ENCODE results near the gene DPP10.
"Not testable (repeated sequence)": the region's sequence is repeated elsewhere in the genome, so short reads cannot be mapped to it uniquely, and the experiment has no call there.

Gene DPP10

DNA sequence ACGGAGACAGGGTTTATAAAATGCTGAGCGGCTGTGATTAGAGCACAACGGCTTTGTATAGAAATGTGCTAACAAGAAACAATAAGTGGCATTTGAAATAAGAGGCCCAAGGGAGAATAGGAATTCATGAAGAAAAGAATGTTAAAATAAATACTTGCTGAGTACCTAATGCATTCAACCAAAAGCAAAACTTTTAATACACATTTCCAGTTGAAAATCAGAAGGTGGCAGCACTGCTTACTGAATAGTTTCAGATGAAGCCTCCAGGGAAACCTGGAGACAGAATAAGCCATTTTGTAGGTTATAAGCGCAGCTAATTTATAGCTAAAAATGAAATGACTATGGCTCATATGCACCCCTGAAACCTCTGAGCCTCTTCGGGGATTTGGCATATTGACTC, 286.6 kb downstream of the DPP10 start:
- no peak for DNase-seq

DNA sequence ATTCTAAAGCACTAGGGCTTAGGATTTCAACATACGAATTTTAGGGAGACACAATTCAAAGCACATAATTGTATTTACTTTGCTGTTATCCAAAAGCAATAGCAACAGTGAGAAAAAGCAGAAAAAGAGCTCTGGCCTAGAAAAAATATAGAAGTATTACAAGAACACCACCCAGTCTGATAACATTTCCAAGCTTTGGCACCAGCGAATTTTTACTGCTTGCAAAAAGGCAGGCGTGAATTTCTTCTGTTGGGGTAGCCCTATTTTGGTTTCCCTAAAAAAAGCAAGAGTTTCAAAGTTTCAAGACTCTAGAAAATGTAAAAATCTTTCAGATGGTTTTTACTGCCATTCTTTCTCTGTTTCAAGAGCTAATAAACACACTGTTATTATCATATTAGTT, 292.7 kb downstream of the DPP10 start:
- no peak for DNase-seq

DNA sequence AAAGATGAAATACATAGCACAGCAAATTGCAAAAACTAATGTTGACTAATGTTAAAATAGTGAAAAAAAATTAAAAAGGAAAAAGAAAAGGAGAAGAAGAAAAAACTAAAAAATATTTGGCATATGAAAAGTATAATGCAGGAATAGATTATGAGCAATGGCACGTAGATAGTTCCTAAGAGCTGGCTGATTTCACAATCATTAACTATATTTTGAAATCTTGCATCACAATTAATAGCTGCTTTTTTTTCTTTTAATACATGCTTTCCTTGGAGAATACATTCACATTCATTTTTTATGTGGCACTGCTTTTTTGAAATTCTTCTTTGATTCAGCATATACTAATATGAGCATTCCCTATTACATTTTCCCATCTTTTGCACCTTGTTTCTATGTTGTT, 299.8 kb downstream of the DPP10 start:
- no peak for DNase-seq

DNA sequence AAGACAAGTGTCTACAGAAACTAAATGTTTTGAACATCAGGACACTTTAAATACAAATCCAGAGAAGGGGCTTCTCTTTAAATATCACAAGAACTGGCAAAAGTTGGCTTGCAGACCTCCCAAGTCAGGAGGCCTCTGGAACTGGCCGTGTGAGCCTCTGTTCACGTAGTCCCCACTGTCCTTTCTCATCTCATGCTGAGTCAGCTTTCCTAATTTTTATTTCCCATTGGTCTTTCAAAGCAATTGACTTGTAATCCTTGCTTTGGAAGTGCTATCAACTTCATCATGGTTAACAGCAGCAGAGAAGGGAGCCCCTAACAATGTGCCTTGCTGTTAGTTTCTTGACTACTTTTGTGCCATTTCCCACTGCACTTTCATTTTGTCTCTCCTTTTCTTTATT, 303.3 kb downstream of the DPP10 start:
- no peak for DNase-seq

DNA sequence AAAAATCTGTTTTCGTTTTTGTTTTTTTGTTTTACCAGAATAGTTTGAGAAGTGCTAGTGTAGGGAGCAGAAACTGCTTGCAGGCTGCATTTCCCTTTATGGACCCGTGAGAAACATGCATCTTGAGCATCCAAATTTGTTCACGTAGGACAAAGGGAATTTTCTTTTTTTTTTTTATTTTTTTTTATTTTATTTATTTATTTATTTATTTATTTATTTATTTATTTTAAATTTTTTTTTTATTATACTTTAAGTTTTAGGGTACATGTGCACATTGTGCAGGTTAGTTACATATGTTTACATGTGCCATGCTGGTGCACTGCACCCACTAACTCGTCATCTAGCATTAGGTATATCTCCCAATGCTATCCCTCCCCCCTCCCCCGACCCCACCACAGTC, 305.7 kb downstream of the DPP10 start:
- not testable (repeated sequence) for DNase-seq

DNA sequence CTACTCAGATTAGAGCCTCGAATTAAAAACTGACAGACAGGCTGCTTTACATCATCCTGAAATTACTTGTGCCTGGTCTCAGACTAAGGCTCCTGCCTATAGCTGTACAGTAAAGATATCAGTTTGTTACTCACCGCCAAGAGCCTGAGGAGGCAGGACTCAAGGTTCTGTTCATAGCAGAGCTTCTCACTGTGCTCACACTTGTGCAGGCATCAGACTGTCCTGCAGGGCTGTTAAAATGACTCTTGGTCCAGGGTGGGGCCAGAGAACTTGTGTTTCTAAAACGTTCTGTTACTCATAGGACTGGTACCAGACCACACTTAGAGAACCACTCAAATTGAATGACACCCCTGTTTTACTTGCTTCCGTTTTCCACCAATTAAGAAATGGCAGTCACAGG, 310.0 kb downstream of the DPP10 start:
- DNase-seq: no peak

DNA sequence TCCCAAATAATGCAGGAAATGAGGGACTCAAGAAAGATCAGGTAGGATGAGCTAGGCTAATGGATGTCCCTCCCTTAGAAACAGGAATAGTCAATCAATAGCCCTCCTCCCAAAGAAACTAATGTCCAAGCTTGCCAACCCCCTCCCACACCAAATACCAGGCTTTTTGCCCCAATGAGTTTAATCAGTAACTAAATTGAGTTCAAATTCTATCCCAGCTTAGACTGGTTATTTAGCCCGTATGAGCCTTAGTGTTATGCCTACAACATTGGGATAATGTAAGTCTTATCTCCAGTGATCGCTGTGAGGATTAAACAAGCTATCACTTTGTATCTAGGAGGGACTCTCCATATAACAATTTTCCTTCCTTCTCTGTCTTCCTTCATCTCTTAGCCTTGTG, 310.7 kb downstream of the DPP10 start:
- no peak for DNase-seq

DNA sequence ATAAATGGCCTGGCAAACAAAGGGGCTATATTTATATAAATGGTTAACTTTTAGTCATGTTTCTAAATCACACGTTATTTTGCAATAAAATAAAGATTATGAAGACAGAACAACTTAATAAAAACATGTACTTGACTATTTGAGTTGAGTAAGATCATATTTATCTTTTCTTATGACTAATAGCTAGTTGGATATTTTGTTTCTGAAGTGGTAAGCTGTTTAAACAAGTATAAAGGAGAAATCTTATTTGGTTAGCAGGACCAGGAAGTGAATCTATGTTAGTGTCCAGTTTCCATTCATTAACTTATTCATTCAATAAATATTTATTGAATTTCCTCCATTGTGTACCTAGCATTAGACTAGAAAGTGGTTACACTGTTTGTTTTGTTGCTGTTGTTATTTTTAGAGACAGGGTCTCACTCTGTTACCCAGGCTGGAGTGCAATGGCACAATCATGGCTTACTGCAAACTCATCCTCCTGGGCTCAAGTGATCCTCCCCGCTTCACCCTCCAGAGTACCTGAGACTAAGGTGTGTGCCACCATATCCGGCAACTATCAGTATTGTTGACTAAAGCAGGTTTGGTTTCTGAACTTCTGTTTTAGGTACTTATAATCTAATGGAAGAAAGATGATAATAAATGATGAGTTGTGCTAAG, 312.6 kb downstream of the DPP10 start:
- no peak for DNase-seq

DNA sequence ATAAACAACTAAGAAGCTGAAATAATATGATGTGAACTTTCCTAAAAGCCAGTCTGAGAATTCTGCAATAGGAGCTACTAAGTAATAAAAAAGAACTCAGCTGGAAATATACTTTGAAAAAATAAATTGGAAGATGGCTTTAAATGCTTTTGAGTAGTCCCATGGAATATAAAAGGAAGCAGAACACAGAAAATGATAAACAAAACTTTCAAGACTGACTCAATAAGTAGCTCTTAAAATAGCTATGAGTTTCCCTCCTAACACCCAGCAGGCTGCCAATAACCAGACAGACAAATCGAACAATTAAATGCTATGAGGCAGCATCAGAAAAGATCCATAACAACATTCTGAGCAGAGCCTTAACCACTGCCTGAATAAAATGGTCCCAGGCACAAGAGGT, 319.9 kb downstream of the DPP10 start:
- DNase-seq: no peak

DNA sequence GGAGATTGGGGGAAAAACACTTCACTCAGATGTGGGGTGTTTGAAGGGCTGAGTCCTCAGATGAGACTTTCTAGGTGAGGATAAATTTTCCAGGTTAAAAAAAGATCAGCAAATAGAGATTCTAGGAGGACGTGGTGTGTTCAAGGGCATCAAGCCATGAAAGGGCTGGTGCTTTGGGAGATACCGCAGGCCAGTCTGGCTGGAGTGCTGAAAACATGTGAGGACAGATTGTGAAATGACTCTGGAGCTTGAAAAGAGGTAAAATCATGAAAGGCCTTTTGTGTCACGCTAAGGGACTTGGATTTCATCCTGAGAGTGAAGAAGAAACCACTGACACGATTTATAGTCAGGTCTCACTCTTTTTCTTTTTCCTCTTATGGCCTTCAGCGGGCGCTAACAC, 320.5 kb downstream of the DPP10 start:
- no peak for DNase-seq

DNA sequence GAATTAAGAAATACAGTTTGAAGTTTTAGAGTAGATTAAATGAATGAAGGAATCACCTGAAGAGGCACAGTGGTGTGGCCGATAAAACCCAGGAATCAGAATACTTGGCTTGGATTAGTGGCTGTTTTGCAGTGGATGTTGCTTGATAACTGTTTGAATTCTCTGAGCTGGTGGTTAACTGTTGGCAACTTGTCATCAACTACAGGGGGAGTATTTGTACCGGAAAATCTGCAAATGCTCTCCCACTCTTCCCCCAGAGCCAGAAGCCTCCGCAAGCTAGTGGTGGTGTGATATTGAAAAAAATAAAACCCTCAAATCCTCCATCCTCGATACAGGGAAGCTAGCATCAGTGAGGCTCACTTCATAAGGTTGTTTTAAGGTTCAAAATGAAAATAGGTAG, 326.7 kb downstream of the DPP10 start:
- no peak for DNase-seq

DNA sequence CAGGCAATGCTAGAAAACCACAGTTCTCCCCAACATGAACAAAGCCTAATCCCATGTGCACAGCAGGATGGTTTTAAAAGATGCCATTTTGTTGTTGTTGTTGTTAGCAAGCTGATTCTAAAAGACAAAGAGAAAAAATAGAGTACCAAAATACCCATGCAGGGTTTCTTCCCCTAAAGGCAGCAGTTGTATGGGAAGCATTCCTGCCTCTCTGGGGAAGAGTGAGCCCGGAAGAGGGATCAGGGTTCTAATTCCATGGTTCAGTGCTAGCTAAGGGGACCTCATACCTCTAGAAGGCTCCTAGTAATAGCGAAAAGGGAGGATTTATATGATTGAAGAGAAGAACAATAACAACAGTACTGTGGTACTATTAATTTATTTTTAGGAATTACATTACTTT, 327.6 kb downstream of the DPP10 start:
- DNase-seq: no peak

DNA sequence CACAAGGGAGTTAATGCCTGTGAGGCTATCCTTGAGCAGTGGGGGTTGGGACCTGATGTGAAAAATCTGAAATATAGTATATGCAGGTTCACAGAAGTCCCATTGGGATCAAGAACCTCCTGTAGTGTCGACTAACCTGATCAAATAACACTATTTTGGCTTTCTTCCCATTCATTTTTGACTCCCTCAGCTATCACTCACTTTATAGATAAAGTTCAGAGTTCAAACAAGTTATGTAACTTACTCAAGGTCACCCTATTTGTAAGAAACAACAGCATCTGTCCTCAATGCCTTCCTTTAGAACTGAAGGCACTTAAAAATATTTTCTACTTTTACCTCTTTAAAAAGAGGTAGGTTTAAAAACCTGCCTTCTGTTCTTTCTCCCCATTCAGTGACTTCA, 341.6 kb downstream of the DPP10 start:
- DNase-seq: no peak

DNA sequence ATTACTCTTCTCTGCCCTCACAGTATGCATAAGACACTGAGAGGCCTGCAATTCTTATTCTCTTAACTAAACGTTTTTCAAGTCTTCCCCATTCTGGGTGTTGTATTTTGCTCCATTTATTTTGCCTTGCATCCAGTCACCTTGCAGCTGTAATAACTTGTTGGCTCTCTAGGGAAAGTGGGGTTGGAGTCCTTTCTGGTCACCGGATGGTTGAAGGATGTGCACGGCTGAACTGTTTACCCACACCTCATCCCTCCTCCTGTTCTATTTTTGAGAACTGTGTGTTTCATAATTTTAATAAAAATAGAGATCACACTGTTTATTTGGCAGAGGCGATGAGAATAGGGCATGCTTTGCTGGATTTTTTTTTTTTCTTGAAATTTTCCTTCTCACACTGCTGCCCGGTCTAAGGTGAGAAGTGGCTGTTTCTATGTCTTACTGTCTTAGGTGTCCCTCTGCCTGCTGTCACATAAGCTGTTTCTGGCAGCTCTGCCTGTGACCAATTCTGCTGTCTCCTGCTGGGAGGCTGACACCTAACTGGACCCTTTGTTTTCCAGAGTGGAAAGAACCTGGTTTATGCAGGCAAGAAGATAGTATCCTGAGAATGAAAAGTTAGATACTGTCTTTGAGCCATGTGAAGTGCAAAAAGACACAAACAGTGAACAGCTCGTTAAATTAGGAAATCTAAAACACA, 342.6 kb downstream of the DPP10 start:
- no peak for DNase-seq

DNA sequence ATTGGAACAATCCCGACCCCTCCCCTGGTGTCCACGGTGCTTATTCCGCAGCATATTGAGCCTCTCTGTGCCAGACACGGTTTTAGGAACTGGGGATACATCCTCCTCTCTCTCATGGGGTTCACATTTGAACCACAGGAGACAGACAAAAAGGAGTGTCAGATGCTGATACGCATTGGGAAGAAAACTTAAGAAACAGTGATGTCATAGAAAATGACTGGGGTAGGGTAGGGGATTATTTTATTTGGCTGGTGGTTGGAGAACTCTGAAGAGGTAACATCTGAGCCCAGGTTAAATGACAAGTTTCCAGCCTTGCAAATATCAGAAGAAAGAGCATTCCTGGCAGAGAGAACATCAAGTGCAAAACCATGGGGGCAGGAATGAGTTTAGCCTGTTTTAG, 344.5 kb downstream of the DPP10 start:
- DNase-seq: no peak

DNA sequence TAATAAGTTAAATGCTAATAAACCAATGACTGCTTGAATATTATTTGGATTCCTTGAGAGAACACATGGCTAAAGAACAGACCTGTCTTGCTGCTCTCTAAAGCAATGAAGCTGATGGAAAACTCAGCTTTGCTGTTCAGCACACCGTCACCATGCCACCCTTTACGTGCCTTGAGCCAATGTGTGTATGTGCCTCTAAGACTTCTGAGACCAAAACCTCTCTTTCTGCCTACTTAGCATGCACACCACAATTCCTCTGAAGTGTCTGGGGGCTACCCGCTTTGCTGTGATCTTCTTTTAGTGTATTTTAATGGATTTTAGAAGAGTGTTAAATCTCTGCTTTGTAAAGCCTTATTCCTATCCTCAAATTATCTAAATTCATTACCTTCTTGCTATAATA, 345.0 kb downstream of the DPP10 start:
- DNase-seq: no peak

DNA sequence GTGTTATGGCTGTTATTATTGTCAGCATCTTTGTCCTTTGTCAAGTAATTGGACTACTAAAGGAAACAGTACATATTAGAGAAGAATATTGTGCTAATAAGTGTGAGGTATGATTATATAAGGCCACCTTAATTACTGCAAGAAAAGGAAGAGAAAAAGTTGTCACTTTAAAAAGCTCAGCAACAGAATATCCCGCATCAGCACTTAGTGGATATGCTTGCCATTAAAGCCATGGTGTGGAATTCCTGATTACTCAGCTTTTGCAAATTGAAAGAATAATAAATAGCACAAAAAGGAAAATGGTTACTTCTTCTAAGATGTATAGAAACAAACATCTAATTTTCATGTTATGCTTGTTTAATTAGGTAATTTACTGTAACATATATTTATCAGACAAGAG, 347.5 kb downstream of the DPP10 start:
- DNase-seq: no peak

DNA sequence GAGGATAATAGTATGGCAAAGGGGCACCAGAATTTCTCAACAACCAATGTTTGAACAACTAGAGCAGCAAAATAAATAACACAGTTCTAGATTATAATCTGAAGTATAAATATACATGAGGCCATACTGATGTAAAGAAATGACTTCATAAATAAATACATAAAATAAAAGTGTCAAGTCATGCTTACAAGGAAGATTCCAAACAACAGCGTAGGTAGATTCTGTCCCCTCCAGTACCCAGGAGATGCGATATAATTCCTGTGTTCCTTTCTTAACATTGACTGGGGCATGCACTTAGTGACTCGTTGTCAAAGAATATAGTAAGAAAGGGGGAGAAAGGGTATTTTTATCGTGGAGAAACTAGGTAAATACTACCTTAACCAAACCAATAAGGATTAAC, 355.1 kb downstream of the DPP10 start:
- no peak for DNase-seq

DNA sequence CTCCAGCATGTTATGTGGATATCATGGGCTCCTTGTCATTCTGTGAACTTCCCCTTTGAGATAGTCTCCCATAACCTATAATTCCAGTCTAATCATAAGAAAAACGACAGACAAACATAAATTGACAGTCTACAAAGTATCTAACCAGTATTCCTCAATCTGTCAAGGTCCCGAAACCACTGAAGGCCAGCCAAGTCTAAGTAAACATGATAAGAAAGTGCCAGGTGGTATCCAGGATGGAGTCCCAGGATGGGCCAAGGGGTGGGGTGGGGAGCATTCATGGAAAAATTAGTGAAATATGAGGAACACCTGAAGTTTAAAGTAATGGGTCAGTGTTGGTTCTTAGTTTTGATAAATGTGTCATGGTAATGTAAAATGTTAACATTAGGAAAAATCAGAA, 355.5 kb downstream of the DPP10 start:
- DNase-seq: no peak

DNA sequence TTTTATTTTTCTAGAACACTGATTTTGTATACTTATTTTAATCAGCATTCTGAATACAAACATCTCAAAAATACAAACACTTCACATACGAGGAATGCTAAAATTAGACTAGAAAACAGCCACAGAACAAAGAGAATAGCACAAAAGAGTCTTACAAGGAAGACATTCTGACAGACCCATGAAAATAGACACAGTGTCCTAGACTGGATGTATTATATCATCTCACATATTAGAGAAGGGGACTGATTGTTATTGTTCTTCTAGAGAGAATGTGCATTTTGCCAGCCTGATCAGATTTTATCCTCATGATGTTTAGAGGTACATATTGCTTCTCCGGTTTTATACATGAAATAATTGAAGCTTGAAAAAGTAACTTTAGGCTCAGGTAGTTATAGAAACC, 357.9 kb downstream of the DPP10 start:
- DNase-seq: no peak

DNA sequence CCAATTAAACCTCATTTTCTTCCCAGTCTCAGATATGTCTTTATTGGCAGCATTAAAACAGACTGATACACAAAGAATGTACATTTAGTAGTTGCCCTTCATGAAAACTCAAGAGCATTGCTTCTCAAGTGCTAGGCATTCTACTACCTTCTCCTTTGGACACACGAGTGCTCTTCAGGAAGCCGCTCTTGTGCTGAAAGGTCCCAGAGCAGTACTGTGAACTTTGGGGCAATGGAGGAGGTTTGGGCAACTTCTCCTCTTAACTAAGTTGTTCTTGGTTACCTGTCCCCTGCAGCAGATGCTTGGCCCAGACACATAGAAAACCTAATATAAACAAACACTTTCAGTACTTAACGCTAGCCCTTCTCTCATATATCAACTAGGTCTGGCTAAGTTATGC, 362.8 kb downstream of the DPP10 start:
- no peak for DNase-seq

DNA sequence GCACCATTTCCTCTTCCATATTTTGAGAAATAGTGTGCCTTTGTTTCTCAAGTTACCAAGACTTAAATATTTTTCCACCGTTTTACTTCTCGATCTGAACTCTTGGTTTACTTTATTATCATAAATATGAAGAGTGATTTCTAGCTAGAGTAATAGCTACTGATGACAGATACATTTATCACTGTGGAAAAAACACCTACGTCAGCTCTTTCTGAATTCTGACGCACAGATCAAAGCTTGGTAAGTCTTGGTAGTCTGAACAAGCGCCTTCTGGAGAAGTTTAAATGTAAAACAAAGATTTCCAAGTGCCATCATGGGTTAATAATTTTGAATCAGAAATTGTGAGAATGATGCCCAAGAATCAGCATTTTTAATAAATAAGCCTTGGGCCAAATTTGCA, 367.7 kb downstream of the DPP10 start:
- no peak for DNase-seq

DNA sequence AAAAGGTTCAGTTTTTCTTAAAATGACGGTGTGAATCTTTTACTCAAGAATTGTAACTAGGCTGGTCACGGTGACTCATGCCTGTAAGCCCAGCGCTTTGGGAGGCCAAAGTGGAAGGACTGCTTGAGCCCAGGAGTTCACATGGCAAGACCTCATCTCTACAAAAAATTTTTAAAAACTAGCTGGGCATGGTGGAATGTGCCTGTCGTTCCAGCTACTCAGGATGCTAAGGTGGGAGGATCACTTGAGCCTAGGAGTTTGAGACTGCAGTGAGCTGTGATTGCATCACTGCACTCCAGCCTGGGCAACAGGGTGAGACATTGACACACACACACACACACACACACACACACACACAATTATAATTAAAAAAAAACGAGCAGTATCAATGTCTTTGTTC, 369.8 kb downstream of the DPP10 start:
- DNase-seq: no peak

DNA sequence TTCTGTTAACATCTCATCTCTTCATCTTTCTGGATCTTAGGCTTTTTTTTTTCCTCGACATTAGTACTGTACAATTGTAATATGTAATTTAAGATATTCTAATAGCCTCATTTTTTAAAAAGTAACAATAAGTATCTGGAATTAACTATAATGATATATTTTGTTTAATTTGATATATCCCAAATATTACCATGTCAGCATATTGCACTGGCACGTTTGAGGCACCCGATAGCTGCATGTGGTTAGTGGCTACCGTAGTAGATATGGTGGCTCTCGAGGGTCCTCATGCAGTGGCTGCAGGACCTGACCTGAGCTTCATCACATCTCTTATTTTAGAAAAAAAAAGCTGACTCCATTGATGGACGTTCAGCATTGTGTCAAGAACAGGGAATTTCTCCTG, 371.9 kb downstream of the DPP10 start:
- no peak for DNase-seq

DNA sequence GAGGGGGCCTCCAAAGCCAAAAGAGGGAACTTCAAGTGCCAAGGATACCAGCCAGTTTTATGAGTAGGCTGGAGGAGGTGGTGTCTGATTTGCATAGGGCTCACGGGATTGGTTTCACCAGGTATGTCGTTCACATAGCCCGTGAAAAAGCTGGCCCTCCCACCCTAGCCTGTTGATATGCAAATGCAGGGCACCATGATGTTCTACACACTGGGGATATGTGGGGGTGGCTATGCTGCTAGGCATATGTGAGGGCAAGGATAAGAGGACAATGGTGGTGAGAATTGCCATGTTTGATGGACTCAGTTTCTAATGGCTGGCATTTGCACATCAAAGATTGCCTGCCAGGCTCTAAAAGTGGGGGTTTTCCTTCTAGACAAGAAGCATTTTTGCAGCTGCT, 378.6 kb downstream of the DPP10 start:
- DNase-seq: no peak

Data from activated CD4-positive, alpha-beta T cell treated with anti-CD3 and anti-CD28 coated beads, Interleukin-10, Interleukin-2, amounts not matched to agents 100 ng/mL and 50 ng/mL, durations not matched to agents 16 hours and 8 hours (primary cell).